ENCODE data around the gene COL5A1. TPM values are rescaled to one million over a fixed set of nuclear protein-coding genes. Genes with fewer than 3 reads are reported as not detected.

COL5A1 gene
- polyA plus RNA-seq, 1 donor (not counting 4 experiments of a cell fraction or from before 2014, with no cell fraction given): 3.1 TPM

DNA sequence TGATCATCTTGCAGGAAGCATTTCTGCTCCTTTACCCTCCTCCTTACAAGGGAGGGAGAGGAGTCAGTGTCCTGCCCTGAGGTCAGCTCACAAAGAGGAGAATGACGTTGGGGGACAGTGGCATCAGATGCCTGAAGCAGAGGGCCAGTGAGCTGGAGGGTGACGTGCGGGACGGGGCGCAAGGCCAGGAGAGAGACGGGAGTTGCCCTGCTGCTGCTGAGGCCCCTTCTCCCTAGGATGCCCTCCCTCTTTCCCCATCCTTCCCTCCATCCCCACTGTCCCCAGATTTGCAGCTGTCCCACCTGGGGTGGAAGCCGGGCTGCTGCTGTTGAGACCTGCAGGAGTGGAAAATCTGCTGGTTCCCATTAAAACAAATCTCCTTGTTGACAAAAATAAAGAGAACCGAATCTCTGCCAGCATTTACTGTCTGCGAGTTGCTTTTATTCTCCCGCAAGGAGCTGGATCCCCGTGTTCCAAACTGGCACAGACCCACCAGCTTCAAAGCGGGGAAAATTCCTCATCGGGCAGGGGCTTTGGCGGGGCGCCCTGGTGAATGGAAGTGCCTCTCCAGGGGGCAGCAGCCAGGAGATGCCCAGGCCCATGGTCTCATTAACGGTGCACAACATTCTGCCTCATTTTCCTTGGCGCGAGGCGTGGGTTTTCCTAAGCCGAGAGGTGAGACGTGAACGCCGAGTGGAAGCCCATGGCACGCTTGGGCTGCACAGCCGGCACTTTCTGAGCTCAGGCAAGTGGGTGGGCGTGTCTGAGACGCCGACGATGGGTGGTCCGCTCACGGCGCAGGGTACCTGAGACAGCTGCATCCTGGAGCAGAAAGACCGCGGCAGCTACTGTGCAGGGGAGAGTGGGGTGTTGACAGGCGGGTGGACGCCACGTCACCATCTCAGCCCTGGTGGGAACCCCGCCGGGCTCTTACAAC, 13.9 kb upstream of the COL5A1 start:
- Histone ChIP-seq H3K9ac (ENCODE audit: control insufficient read depth, extremely low read depth, insufficient read depth, low read length) (no peak overlapping the region), H3K4me2 (ENCODE audit: control insufficient read depth, extremely low read depth, insufficient read depth, low read depth, low read length) (no peak overlapping the region), H4K20me1 (ENCODE audit: control insufficient read depth, extremely low read depth, insufficient read depth, low read length) (no peaks in the 10 kb centered on the region), H3K27me3 (ENCODE audit: control insufficient read depth, extremely low read depth, insufficient read depth, low read length) (peaks cover 4% of the 10 kb centered on the region), H3K4me3 (ENCODE audit: control insufficient read depth in 2 of 3, extremely low read depth in 1 of 3, insufficient read depth in 2 of 3, low read depth in 1 of 3, low read length in 3 of 3) (no peak overlapping the region), H3K4me1 (ENCODE audit: control insufficient read depth, extremely low read depth, insufficient read depth, low read length) (peaks cover 27% of the 10 kb centered on the region), H2AFZ (ENCODE audit: control insufficient read depth, low read length) (no peak overlapping the region), H3K79me2 (ENCODE audit: control insufficient read depth, insufficient read depth, low read length) (no peaks in the 10 kb centered on the region), H3K9me1 (ENCODE audit: control insufficient read depth, extremely low read depth, insufficient read depth, low read length) (no peaks in the 10 kb centered on the region), H3K9me3 (ENCODE audit: control insufficient read depth, low read depth, low read length) (no peaks in the 10 kb centered on the region), H3K36me3 (ENCODE audit: control insufficient read depth in 2 of 2, extremely low read depth in 1 of 2, insufficient read depth in 2 of 2, low read length in 2 of 2) (no peaks in the 10 kb centered on the region), H3K27ac (ENCODE audit: control insufficient read depth, insufficient read depth, low read length) (no peak overlapping the region)
- FAIRE-seq: no peak
- dilution Hi-C loops (cut with MboI; ENCODE audit: extremely low pct_ligation_motif_present, low sequenced_read_pairs): no loop called here
- no peak for DNase-seq (ENCODE audit: low read depth, low spot score)
- TF ChIP-seq CTCF (optimal IDR thresholded peaks at IDR 0.05 in 1 of 3, IDR thresholded peaks at IDR 0.05 in 1 of 3, conservative IDR thresholded peaks at IDR 0.05 in 1 of 3; ENCODE audit: extremely low read depth in 1 of 3, insufficient read depth in 2 of 3, low read length in 3 of 3) (no peak), EZH2 (IDR thresholded peaks at IDR 0.05; ENCODE audit: low read length) (no peak)

DNA sequence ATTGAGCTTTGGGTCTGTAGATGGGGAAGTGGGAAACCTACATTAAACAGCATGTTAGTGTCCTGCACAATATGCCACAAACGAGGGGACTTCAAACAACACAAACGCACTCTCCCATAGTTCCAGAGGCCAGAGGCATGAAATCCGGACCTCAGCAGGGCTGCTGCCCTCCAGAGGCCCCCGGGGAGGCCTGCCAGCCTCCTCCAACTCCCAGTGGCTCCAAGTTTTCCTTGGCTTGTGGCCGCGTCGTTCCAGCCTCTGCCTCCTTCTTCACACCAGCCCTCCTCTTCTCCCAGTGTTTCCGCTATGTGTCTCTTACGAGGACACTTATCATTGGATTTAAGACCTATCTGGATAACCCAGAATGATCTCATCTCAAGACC, 13.3 kb upstream of the COL5A1 start:
- H3K4me3 ChIP-seq (ENCODE audit: control insufficient read depth in 2 of 3, extremely low read depth in 1 of 3, insufficient read depth in 2 of 3, low read depth in 1 of 3, low read length in 3 of 3): no peak overlapping the region
- no peak for DNase-seq (ENCODE audit: low read depth, low spot score)
- no peaks in the 10 kb centered on the region for H3K9me3 ChIP-seq (ENCODE audit: control insufficient read depth, low read depth, low read length)
- no peaks in the 10 kb centered on the region for H3K36me3 ChIP-seq (ENCODE audit: control insufficient read depth in 2 of 2, extremely low read depth in 1 of 2, insufficient read depth in 2 of 2, low read length in 2 of 2)
- peaks cover 27% of the 10 kb centered on the region for H3K4me1 ChIP-seq (ENCODE audit: control insufficient read depth, extremely low read depth, insufficient read depth, low read length)
- H3K9me1 ChIP-seq (ENCODE audit: control insufficient read depth, extremely low read depth, insufficient read depth, low read length): no peaks in the 10 kb centered on the region
- dilution Hi-C loops (cut with MboI; ENCODE audit: extremely low pct_ligation_motif_present, low sequenced_read_pairs): no loop called here
- H4K20me1 ChIP-seq (ENCODE audit: control insufficient read depth, extremely low read depth, insufficient read depth, low read length): no peaks in the 10 kb centered on the region
- FAIRE-seq: no peak
- TF ChIP-seq EZH2 (IDR thresholded peaks at IDR 0.05; ENCODE audit: low read length) (no peak), CTCF (optimal IDR thresholded peaks at IDR 0.05 in 1 of 3, IDR thresholded peaks at IDR 0.05 in 1 of 3, conservative IDR thresholded peaks at IDR 0.05 in 1 of 3; ENCODE audit: extremely low read depth in 1 of 3, insufficient read depth in 2 of 3, low read length in 3 of 3) (no peak)
- H3K4me2 ChIP-seq (ENCODE audit: control insufficient read depth, extremely low read depth, insufficient read depth, low read depth, low read length): no peak overlapping the region
- no peak overlapping the region for H3K9ac ChIP-seq (ENCODE audit: control insufficient read depth, extremely low read depth, insufficient read depth, low read length)
- no peak overlapping the region for H2AFZ ChIP-seq (ENCODE audit: control insufficient read depth, low read length)
- no peaks in the 10 kb centered on the region for H3K79me2 ChIP-seq (ENCODE audit: control insufficient read depth, insufficient read depth, low read length)
- H3K27me3 ChIP-seq (ENCODE audit: control insufficient read depth, extremely low read depth, insufficient read depth, low read length): peaks cover 4% of the 10 kb centered on the region
- H3K27ac ChIP-seq (ENCODE audit: control insufficient read depth, insufficient read depth, low read length): no peak overlapping the region
